Fibroblast of pulmonary artery (primary cell): ENCODE data around the gene UQCRC1.
A peak's percentile ranks its signal among the peaks of the same experiment; 100 is the strongest.

ENCODE experiments used
- DNase-seq: peaks from one replicate; pipeline ENCODE4 v3.0.0-alpha.2; 2010; ENCODE audit warnings: low read depth
- H3K4me3 ChIP-seq: replicated peaks from 2 replicates; pipeline ENCODE4 v1.5.1; 2011; ENCODE audit warnings: low read depth, mild to moderate bottlenecking, control low read depth, low read length, moderate library complexity
- CTCF ChIP-seq: IDR thresholded peaks from 2 replicates; pipeline ENCODE4 v1.5.1; 2011; ENCODE audit warnings: mild to moderate bottlenecking, control low read depth, low read length, inconsistent platforms; ENCODE audit errors: missing control alignments

UQCRC1 gene

GRCh38 chr3:48609088-48610005 lies at the start of gene UQCRC1:
Gene UQCRC1, minus strand, starts transcription at chr3:48609646. Its CDS starts 26 bp downstream, at chr3:48609620.
- DNase-seq: peak; percentile 95
- peak; percentile 62 for TF ChIP-seq CTCF
- H3K4me3 ChIP-seq: peak within 1 kb of the TSS; percentile 94

- no peak for TF ChIP-seq CTCF
- DNase-seq: no peak
- H3K4me3 ChIP-seq: peak overlapping the region; percentile 46
Observed at GRCh38 chr3:48656841-48657281, 47.4 kb upstream of the UQCRC1 start.

GRCh38 chr3:48656061-48656840 lies 46.8 kb upstream of the UQCRC1 start:
- H3K4me3 ChIP-seq: peak overlapping the region; percentile 46
- TF ChIP-seq CTCF: peak; percentile 12
- DNase-seq: peak; percentile 70

GRCh38 chr3:48655606-48656005 lies 46.2 kb upstream of the UQCRC1 start:
- DNase-seq: no peak
- no peak for TF ChIP-seq CTCF
- no peak overlapping the region for H3K4me3 ChIP-seq

GRCh38 chr3:48655063-48655462 lies 45.6 kb upstream of the UQCRC1 start:
- no peak for TF ChIP-seq CTCF
- DNase-seq: no peak
- no peak overlapping the region for H3K4me3 ChIP-seq

- DNase-seq: no peak
- no peak for TF ChIP-seq CTCF
- no peak overlapping the region for H3K4me3 ChIP-seq
Observed at GRCh38 chr3:48652923-48653715, 43.7 kb upstream of the UQCRC1 start.
